Esophagus squamous epithelium (tissue), 5 donors: Measurements from ENCODE around the gene ATP8A2. TPM values are rescaled to one million over a fixed set of nuclear protein-coding genes. Genes with fewer than 3 reads are reported as not detected.
A peak's percentile ranks its signal among the peaks of the same experiment; 100 is the strongest.
"Not testable (repeated sequence)": the region's sequence is repeated elsewhere in the genome, so short reads cannot be mapped to it uniquely, and the experiment has no call there.

Experiments
- DNase-seq: peaks from one replicate; lab custom pipeline; 2025; lab: John Stamatoyannopoulos, UW
- H3K27ac ChIP-seq, 4 donors: fragments of 200-600 bp; sonication (generic); one replicate each; pipeline ENCODE4 v1.5.1; 2016 to 2019; ENCODE audit warnings: mild to moderate bottlenecking in 1 of 4
- H3K27me3 ChIP-seq, 4 donors: fragments of 200-600 bp; sonication (generic); 1 replicate in 3 of 4; 2 replicates in 1 of 4; pipeline versions ENCODE4 v1.5.1 to v1.6.0; 2017 to 2021; ENCODE audit warnings: antibody characterized with exemption in 1 of 4
- H3K36me3 ChIP-seq, 3 donors: fragments of 200-600 bp; sonication (generic); one replicate each; pipeline ENCODE4 v1.5.1; 2016 to 2019
- H3K4me1 ChIP-seq, 3 donors: fragments of 200-600 bp; sonication (generic); one replicate each; pipeline ENCODE4 v1.5.1; 2017 to 2019
- H3K4me3 ChIP-seq, 4 donors: fragments of 200-600 bp; sonication (generic); 1 replicate in 3 of 4; 2 replicates in 1 of 4; pipeline ENCODE4 v1.5.1; 2016 to 2019; ENCODE audit warnings: mild to moderate bottlenecking in 2 of 4, moderate library complexity in 1 of 4
- H3K9me3 ChIP-seq, 3 donors: fragments of 200-600 bp; sonication (generic); one replicate each; pipeline ENCODE4 v1.5.1; 2016 to 2019
- CTCF ChIP-seq, 6 experiments: fragments of 450-650 bp in 4 of 6; fragments of 200-600 bp in 2 of 6; sonication (generic) in 2 of 6; IDR thresholded peaks; one replicate each; pipeline ENCODE4 v1.5.1; 2016 to 2019; ENCODE audit warnings: antibody characterized with exemption in 6 of 6, mild to moderate bottlenecking in 4 of 6, moderate library complexity in 4 of 6
- POLR2A ChIP-seq, 4 donors: fragments of 450-650 bp; IDR thresholded peaks; one replicate each; pipeline ENCODE4 v1.6.1; 2017; ENCODE audit warnings: antibody characterized with exemption in 4 of 4, mild to moderate bottlenecking in 4 of 4, moderate library complexity in 3 of 4
- WGBS, 2 donors: methylation state at CpG; one replicate each; pipeline ENCODE4 v1.1.5; 2018; 5-methylcytosine and 5-hydroxymethylcytosine counted together
- intact Hi-C: fragments of 100-400 bp; cut with DNase I; formaldehyde crosslinking; loops from one replicate; pipeline ENCODE4 v1.15.0; 2022
- total RNA-seq, 4 donors: library from RNA; depleted of rRNA; stranded (reverse); fragments of >200 nt; gene quantifications; one replicate each; pipeline ENCODE4 v1.1.0, GENCODE V29; 2016
- donor health status: DM: yes; HTN: yes; CAD: no.

Gene ATP8A2
- total RNA-seq, 4 donors from 2014 or later: not detected

- WGBS, 2 donors: 79 to 86% methylated on average over 2 of the region's 2 CpGs
- TF ChIP-seq CTCF (IDR thresholded peaks at IDR 0.05) (no peak), POLR2A (IDR thresholded peaks at IDR 0.05) (no peak)
- H3K4me3 ChIP-seq: no peak overlapping the region
- H3K27ac ChIP-seq: no peak overlapping the region
- peaks cover 0 to 32% (median 0%) of the 10 kb centered on the region in 4 donors for H3K27me3 ChIP-seq
- no peaks in the 10 kb centered on the region for H3K36me3 ChIP-seq
- DNase-seq: no peak
- intact Hi-C loops: loop anchor here (5.0 kb wide), 1 partner anchor 496 kb away; no protein-coding TSS in a partner anchor
- no peaks in the 10 kb centered on the region for H3K4me1 ChIP-seq
- H3K9me3 ChIP-seq: no peaks in the 10 kb centered on the region
Observed at GRCh38 chr13:25571237-25571636, 199.5 kb downstream of the ATP8A2 start.

DNA sequence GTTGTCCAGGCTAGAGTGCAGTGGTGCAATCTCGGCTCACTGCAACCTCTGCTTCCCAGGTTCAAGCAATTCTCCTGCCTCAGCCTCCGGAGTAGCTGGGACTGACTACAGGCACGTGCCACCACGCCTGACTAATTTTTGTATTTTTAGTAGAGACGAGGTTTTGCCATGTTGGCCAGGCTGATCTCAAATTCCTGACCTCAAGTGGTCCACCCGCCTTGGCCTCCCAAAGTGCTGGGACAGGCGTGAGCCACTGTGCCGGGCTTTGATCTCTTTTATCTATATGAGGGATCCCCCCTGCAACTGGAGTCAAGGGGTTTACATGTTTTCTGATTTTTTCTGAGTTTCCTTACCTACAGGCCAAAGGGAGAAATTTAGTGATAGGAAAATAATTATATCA lies 200.4 kb downstream of the ATP8A2 start:
- H3K4me1 ChIP-seq, H3K4me3 ChIP-seq, H3K36me3 ChIP-seq, H3K27ac ChIP-seq, DNase-seq, H3K9me3 ChIP-seq: not testable (repeated sequence)
- intact Hi-C loops: loop anchor here (5.0 kb wide), 1 partner anchor 495 kb away; no protein-coding TSS in a partner anchor
- H3K27me3 ChIP-seq: peaks cover 0 to 24% (median 0%) of the 10 kb centered on the region in 4 donors
- WGBS, 2 donors: 68 to 75% methylated on average over 5 to 7 of the region's 8 CpGs

DNA sequence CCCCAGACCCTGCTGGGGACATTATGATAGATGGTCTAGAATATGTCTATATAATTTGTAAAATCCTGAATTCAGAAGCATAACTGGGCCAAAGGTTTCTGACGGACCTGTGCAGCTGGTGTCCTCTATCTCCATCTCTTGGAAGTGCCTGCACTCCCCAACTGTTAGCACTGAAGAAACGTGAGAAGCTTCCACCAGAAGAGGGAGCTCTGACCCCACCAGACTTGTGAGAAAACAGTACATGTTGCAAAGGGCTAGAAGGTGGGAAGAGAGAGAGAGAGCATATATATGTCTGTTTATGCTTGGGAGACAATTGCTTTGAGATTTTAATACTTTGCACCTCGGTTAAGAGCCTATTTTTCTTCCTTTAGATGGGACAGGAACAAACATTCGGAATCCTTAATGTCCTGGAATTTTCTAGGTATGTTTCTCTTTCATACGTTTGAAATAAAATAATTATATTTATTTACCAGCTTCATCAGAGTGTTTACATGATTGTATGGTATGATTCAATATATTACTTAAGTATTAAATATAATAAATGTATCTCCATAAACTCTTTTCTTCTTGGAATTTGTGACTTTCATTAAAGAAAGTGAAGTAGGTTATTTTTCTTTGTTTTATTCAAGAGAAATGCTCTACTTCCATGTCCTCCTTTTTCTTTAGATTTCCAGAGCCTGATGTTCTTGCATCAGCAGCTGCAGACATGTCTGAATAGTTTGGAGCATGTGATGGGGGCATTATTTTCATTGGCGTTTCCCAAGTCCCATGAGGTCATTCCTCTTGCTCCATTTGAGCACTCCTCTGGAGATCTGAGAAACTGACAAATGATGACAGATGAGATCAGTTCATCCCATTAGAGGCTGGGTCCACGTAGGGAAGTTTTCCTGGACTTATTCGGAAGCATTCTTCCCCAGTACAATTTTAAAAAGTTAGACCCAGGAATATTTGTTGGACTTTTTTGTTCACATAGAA lies 202.9 kb downstream of the ATP8A2 start:
- Histone ChIP-seq H3K9me3 (no peaks in the 10 kb centered on the region), H3K27me3 (peaks cover 0 to 27% (median 0%) of the 10 kb centered on the region in 4 donors), H3K4me3 (no peak overlapping the region), H3K4me1 (no peaks in the 10 kb centered on the region), H3K27ac (no peak overlapping the region), H3K36me3 (no peaks in the 10 kb centered on the region)
- WGBS, 2 donors: 19 to 20% methylated on average over 8 of the region's 8 CpGs
- TF ChIP-seq CTCF (IDR thresholded peaks at IDR 0.05): peak; percentile 34 to 82 (median 69)
- TF ChIP-seq POLR2A (IDR thresholded peaks at IDR 0.05): no peak
- peak; percentile 4 for DNase-seq
- intact Hi-C loops: loop anchor here (5.0 kb wide), 1 partner anchor 493 kb away; no protein-coding TSS in a partner anchor

DNA sequence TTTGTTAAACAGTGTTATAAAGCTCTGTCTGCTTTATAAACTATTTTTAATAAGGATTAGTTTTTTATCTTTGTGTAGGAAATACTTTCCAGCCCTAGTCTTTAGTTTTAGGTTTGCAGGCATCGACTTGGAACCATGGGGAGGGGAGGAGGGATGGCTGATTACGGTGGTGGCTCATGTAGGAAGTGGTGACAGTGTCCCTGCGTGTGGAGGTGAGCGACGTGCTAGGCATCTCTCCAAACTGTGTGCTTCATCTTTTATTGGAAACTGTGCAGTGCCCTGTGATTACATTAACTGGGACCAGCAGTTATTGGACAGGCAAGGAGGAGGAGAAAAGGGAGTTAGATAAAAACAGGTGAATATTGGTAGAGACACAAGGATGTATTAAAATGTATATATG lies 203.8 kb downstream of the ATP8A2 start:
- Histone ChIP-seq H3K36me3 (no peaks in the 10 kb centered on the region), H3K4me3 (no peak overlapping the region), H3K9me3 (no peaks in the 10 kb centered on the region), H3K27me3 (peaks cover 0 to 27% (median 0%) of the 10 kb centered on the region in 4 donors), H3K4me1 (no peaks in the 10 kb centered on the region), H3K27ac (no peak overlapping the region)
- no peak for DNase-seq
- 38 to 44% methylated on average over 5 of the region's 5 CpGs for WGBS, 2 donors
- intact Hi-C loops: no loop called here
- TF ChIP-seq POLR2A (IDR thresholded peaks at IDR 0.05) (no peak), CTCF (IDR thresholded peaks at IDR 0.05) (no peak)

- DNase-seq: no peak
- no peaks in the 10 kb centered on the region for H3K9me3 ChIP-seq
- peaks cover 0 to 25% (median 0%) of the 10 kb centered on the region in 4 donors for H3K27me3 ChIP-seq
- no peak overlapping the region for H3K27ac ChIP-seq
- 39 to 50% methylated on average over 2 of the region's 2 CpGs for WGBS, 2 donors
- no peaks in the 10 kb centered on the region for H3K4me1 ChIP-seq
- no peaks in the 10 kb centered on the region for H3K36me3 ChIP-seq
- H3K4me3 ChIP-seq: no peak overlapping the region
- TF ChIP-seq CTCF (IDR thresholded peaks at IDR 0.05): no peak
- TF ChIP-seq POLR2A (IDR thresholded peaks at IDR 0.05): no peak
- intact Hi-C loops: no loop called here
Observed at GRCh38 chr13:25578526-25578925, 206.8 kb downstream of the ATP8A2 start.
